ENCODE data around the gene GDA. TPM values are rescaled to one million over a fixed set of nuclear protein-coding genes. Genes with fewer than 3 reads are reported as not detected.

Gene GDA
- total RNA-seq, 1 donor from 2014 or later, result 2.7 TPM

- Histone ChIP-seq H3F3A (ENCODE audit: low read depth) (no peaks in the 10 kb centered on the region), H3K36me3 (no peaks in the 10 kb centered on the region), H3K9me3 (ENCODE audit: low read depth) (no peaks in the 10 kb centered on the region), H3K9ac (no peak overlapping the region), H3K27ac (no peak overlapping the region), H4K20me1 (ENCODE audit: low read depth) (no peaks in the 10 kb centered on the region), H2AFZ (replicated peaks) (no peak overlapping the region), H3K27me3 (no peaks in the 10 kb centered on the region), H3K4me1 (no peaks in the 10 kb centered on the region), H3K4me2 (no peak overlapping the region), H3K79me2 (ENCODE audit: low read depth) (no peaks in the 10 kb centered on the region), H3K4me3 (no peak overlapping the region)
- TF ChIP-seq CTCF (IDR thresholded peaks at IDR 0.05) (peak; percentile 91), EZH2phosphoT487 (IDR thresholded peaks at IDR 0.05) (no peak), EZH2 (IDR thresholded peaks at IDR 0.05) (no peak)
- Mint-ChIP-seq H3K4me3 (no peak overlapping the region), H3K9me3 (peaks cover 3% of the 10 kb centered on the region), H3K36me3 (no peaks in the 10 kb centered on the region), H3K27ac (no peak overlapping the region), H3K27me3 (ENCODE audit: insufficient read depth, low read depth) (peaks cover 3% of the 10 kb centered on the region), H3K4me1 (no peaks in the 10 kb centered on the region)
- DNase-seq (ENCODE audit: low spot score), result peak; percentile 73
Measured at GRCh38 chr9:72271613-72272478, 122.6 kb downstream of the GDA start.

GRCh38 chr9:72274441-72274840 lies 125.2 kb downstream of the GDA start:
- H3K9me3 Mint-ChIP-seq, result no peaks in the 10 kb centered on the region
- no peak overlapping the region for H3K4me3 Mint-ChIP-seq
- no peaks in the 10 kb centered on the region for H3K27me3 ChIP-seq
- no peaks in the 10 kb centered on the region for H3K36me3 Mint-ChIP-seq
- H3K27ac Mint-ChIP-seq, result no peak overlapping the region
- H3K4me1 ChIP-seq, result no peaks in the 10 kb centered on the region
- no peaks in the 10 kb centered on the region for H3K36me3 ChIP-seq
- H3F3A ChIP-seq (ENCODE audit: low read depth), result no peaks in the 10 kb centered on the region
- H3K4me1 Mint-ChIP-seq, result no peaks in the 10 kb centered on the region
- no peak overlapping the region for H2AFZ ChIP-seq (replicated peaks)
- no peaks in the 10 kb centered on the region for H3K9me3 ChIP-seq (ENCODE audit: low read depth)
- no peaks in the 10 kb centered on the region for H4K20me1 ChIP-seq (ENCODE audit: low read depth)
- H3K27ac ChIP-seq, result no peak overlapping the region
- H3K9ac ChIP-seq, result no peak overlapping the region
- H3K4me3 ChIP-seq, result no peak overlapping the region
- no peak overlapping the region for H3K4me2 ChIP-seq
- no peak for DNase-seq (ENCODE audit: low spot score)
- no peaks in the 10 kb centered on the region for H3K79me2 ChIP-seq (ENCODE audit: low read depth)
- TF ChIP-seq EZH2phosphoT487 (IDR thresholded peaks at IDR 0.05) (no peak), EZH2 (IDR thresholded peaks at IDR 0.05) (no peak), CTCF (IDR thresholded peaks at IDR 0.05) (no peak)
- H3K27me3 Mint-ChIP-seq (ENCODE audit: insufficient read depth, low read depth), result peaks cover 3% of the 10 kb centered on the region

GRCh38 chr9:72274916-72275315 lies 125.7 kb downstream of the GDA start:
- Mint-ChIP-seq H3K9me3 (no peaks in the 10 kb centered on the region), H3K4me1 (no peaks in the 10 kb centered on the region), H3K4me3 (no peak overlapping the region), H3K27me3 (ENCODE audit: insufficient read depth, low read depth) (peaks cover 3% of the 10 kb centered on the region), H3K36me3 (no peaks in the 10 kb centered on the region), H3K27ac (no peak overlapping the region)
- no peaks in the 10 kb centered on the region for H3F3A ChIP-seq (ENCODE audit: low read depth)
- no peak overlapping the region for H3K9ac ChIP-seq
- H3K4me2 ChIP-seq, result no peak overlapping the region
- H3K79me2 ChIP-seq (ENCODE audit: low read depth), result no peaks in the 10 kb centered on the region
- no peak overlapping the region for H3K27ac ChIP-seq
- no peaks in the 10 kb centered on the region for H3K4me1 ChIP-seq
- no peaks in the 10 kb centered on the region for H3K9me3 ChIP-seq (ENCODE audit: low read depth)
- H3K4me3 ChIP-seq, result no peak overlapping the region
- no peak for TF ChIP-seq EZH2 (IDR thresholded peaks at IDR 0.05)
- no peak for TF ChIP-seq CTCF (IDR thresholded peaks at IDR 0.05)
- TF ChIP-seq EZH2phosphoT487 (IDR thresholded peaks at IDR 0.05), result no peak
- no peak overlapping the region for H2AFZ ChIP-seq (replicated peaks)
- no peaks in the 10 kb centered on the region for H4K20me1 ChIP-seq (ENCODE audit: low read depth)
- no peak for DNase-seq (ENCODE audit: low spot score)
- H3K36me3 ChIP-seq, result no peaks in the 10 kb centered on the region
- H3K27me3 ChIP-seq, result no peaks in the 10 kb centered on the region

Measured in neural progenitor cell (in vitro differentiated cells).